ENCODE data around the gene HSF4.

DNA sequence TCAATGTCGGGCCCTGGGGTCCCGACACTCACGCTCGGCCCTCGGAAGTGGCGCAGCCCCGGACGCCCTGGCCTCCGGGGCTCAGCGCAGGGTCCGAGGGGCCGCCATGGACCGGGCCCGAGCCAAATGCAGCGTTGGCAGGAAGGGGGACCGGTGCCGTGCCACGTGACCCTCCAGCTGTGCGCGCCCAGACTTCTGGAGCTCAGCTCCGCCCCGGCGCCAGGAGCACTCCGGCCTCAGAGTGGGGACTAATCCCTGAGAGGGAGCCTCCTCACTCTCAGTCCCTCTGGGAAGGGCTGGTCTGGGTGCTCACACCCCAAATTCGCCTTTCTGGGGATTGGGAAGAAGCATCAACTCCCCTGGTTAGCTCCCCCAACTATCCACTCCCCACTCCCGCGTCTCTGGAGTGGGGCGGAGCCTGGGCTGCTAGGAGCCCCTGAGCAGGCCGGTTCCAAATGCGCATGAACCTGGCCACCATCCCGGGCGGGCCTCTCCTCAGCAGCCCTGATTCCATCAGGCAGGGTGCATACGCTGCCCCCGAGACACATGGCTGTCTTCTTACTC is 13.6 kb upstream of the HSF4 start, which contains the start of gene B3GNT9:
- TF ChIP-seq POLR2AphosphoS5 (IDR thresholded peaks at IDR 0.05; ENCODE audit: insufficient read depth in 1 of 2, low read depth in 1 of 2): peak in 1 of 2 donors; percentile 84
- TF ChIP-seq, protein P1, sequence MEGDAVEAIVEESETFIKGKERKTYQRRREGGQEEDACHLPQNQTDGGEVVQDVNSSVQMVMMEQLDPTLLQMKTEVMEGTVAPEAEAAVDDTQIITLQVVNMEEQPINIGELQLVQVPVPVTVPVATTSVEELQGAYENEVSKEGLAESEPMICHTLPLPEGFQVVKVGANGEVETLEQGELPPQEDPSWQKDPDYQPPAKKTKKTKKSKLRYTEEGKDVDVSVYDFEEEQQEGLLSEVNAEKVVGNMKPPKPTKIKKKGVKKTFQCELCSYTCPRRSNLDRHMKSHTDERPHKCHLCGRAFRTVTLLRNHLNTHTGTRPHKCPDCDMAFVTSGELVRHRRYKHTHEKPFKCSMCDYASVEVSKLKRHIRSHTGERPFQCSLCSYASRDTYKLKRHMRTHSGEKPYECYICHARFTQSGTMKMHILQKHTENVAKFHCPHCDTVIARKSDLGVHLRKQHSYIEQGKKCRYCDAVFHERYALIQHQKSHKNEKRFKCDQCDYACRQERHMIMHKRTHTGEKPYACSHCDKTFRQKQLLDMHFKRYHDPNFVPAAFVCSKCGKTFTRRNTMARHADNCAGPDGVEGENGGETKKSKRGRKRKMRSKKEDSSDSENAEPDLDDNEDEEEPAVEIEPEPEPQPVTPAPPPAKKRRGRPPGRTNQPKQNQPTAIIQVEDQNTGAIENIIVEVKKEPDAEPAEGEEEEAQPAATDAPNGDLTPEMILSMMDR (IDR thresholded peaks at IDR 0.05): no peak
